Measurements from ENCODE around the gene CCN2.

The CCN2 gene

DNA sequence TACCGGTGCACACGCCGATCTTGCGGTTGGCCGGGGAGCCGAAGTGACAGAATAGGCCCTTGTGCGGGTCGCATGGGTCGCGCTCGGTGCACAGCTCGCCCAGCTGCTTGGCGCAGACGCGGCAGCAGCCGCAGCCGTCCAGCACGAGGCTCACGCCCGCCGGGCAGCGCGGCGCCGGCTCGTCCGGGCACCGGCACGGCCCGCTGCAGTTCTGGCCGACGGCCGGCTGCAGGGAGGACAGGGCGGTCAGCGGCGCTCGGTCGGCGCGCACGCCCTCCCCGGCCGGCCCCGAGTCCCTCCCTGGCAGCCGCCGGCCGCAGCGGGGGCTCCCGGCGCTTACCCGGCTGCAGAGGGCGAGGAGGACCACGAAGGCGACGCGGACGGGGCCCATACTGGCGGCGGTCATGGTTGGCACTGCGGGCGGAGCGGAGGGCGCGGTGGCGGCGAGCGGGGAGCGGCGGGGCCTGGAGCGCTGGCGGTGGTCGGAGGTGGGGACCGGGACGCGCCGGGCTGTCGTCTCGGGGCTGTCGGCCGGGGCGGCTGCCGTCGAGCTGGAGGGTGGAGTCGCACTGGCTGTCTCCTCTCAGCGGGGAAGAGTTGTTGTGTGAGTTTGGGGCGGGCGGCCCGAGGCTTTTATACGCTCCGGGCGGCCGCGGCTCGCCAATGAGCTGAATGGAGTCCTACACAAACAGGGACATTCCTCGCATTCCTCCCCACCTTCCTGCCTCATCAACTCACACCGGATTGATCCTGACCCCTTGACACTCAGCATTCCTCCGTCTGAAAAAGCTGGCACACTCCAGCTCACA is at the start of gene CCN2:
TSS of gene CCN2 (minus strand) at position 606 of the 809 bp plus-strand sequence. CDS start at position 406, 200 bp downstream.
- Histone ChIP-seq H3K4me3 (peak within 1 kb of the TSS; percentile 38 to 63 (median 46)), H3K27ac (peak within 1 kb of the TSS; percentile 44 to 92 (median 85))

DNA sequence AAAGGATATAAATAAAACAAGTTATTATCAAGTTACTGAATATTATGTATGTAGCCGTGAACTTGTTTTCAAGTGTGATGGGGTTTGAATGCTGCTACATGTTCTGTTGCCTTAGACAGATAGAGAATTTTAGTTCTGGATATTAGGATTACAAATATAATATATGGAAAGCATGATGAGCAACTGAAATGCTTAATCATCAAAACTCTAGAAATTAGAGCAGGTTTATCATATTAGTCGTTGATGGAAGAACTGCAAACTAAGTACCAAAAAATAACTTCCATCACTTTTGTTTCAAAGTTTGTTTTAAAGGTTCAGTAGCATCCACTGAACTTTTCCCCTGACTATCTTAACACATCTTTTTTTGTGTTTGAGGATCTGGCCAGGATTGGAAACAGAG is 49.1 kb upstream of the CCN2 start:
- H3K4me3 ChIP-seq, result no peak overlapping the region
- H3K27ac ChIP-seq, result peak overlapping the region in 3 of 21 experiments; percentile 6 to 52 (median 32)

- no peak overlapping the region for H3K4me3 ChIP-seq
- H3K27ac ChIP-seq, result peak overlapping the region in 4 of 21 experiments; percentile 6 to 52 (median 33)
These were observed 48.5 kb upstream of the CCN2 start for GRCh38 chr6:131999545-132000146.

DNA sequence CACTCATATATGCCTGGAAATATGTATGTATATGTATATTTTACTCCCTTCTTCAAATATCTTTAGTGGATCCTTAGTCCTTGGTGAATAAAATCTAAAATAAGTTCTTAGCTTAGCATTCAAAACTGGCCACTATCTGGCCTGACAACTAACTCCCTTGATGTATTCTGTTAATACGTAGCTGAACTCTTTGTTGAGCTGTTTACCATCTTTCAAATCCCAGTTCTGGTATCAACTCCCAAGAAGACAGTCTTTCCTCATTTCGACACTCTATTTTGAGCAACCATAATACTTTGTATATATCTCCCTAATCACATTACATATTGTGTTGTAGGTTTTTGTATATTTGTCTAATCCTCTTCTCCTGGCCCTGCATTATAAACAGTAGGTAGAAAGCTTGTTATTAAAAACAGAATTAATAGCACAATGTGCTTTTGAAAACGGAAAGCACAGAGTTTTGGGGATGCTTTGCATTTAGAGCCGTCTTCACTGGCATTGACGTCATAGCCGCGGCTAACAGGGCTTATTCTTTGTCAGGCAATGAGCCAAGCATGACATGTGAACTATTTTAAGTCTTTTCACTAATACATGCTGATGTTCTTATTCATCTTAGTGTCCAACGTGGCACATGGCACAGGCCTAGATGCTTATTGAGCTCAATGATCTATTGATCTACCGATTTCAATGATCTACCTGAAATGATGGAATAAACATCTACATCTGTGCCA is 47.2 kb upstream of the CCN2 start:
- no peak overlapping the region for H3K27ac ChIP-seq
- no peak overlapping the region for H3K4me3 ChIP-seq

GRCh38 chr6:131997429-131998153 is 46.4 kb upstream of the CCN2 start:
- Histone ChIP-seq H3K27ac (no peak overlapping the region), H3K4me3 (no peak overlapping the region)

- Histone ChIP-seq H3K27ac (peak overlapping the region in 4 of 21 experiments; percentile 31 to 73 (median 44)), H3K4me3 (no peak overlapping the region)
These were observed 44.7 kb upstream of the CCN2 start for GRCh38 chr6:131995917-131996316.

GRCh38 chr6:131992557-131992956 is 41.4 kb upstream of the CCN2 start:
- H3K4me3 ChIP-seq, result no peak overlapping the region
- H3K27ac ChIP-seq, result no peak overlapping the region

- H3K27ac ChIP-seq, result no peak overlapping the region
- H3K4me3 ChIP-seq, result no peak overlapping the region
These were observed 37.9 kb upstream of the CCN2 start for GRCh38 chr6:131989036-131989435.

- Histone ChIP-seq H3K4me3 (no peak overlapping the region), H3K27ac (peak overlapping the region in 1 of 21 experiments; percentile 56)
These were observed 31.6 kb upstream of the CCN2 start for GRCh38 chr6:131982740-131983259.

DNA sequence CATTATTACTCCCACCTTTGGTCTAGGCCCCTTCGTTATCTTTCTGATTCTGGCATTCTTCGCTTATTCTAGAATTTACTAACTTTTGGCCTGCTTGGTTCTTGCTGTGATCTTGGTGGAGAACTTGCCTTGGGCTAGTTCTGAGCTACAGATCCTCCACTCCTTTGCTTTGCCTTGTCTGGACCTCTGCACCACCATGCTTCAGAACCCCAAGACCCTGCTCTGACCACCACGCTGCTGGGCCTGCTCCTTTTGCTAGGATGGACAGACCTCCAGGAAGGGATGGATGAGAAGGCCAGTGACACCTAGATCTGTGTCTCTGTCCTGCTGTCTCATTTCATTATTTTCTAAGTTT is 30.4 kb upstream of the CCN2 start:
- H3K27ac ChIP-seq, result peak overlapping the region in 4 of 21 experiments; percentile 19 to 58 (median 40)
- no peak overlapping the region for H3K4me3 ChIP-seq

- Histone ChIP-seq H3K27ac (peak overlapping the region in 5 of 21 experiments; percentile 15 to 58 (median 24)), H3K4me3 (no peak overlapping the region)
These were observed 29.8 kb upstream of the CCN2 start for GRCh38 chr6:131980791-131981623.

DNA sequence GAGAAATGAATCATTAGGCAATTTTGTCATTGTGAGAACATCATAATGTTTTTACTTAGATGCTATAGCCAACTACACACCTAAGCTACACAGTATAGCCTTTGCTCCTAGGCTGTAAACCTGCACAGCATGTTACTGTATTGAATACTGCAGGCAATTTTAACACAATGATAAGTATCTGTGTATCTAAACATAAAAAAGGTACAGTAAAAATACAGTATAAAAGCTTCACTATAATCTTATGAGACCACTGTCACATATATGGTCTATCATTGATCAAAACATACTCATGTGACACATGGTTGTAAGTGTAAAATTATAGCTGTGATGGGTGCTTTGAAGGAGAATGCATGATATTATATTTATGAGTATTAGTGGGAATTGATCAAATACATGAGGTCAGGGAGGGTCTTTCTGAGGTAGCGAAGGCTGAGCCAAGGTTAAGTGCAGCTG is 29.2 kb upstream of the CCN2 start:
- peak overlapping the region in 1 of 21 experiments; percentile 58 for H3K27ac ChIP-seq

DNA sequence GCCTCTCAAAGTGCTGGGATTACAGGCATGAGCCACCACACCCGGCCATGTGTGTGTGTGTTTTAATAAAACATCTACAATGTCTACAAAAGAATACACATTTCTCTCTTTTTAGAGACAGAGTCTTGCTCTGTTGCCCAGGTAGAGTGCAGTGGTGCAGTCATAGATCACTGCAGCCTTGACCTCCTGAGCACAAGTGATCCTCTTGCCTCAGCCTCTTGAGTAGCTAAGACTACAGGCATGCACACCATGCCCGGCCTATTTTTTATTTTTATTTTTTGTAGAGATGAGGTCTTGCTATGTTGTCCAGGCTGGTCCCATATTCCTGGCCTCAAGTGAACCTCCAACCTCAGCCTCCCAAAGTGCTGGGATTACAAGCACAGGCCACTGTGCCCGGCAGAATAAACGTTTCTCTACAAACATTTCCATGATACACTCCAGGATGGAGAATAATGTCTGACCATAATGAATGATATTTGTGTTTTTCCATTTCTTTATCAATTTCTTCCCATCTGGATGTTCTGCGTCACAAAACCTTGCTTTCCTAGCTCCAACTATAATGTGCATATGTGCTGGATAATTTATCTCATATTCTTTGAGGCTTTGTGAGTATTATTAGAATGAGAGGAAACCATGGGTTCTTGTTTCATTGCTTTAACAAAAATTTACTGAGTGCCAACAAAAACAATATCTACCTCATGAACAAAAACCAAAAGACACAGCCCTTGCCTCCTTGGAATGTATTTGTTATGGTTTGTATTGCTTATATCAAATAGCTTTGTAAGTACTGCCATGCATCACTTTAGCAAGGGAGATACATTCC is 28.6 kb upstream of the CCN2 start:
- H3K4me3 ChIP-seq, result no peak overlapping the region
- H3K27ac ChIP-seq, result no peak overlapping the region

More for the DNA sequence above, 29.2 kb upstream of the CCN2 start:
- no peak overlapping the region for H3K4me3 ChIP-seq

DNA sequence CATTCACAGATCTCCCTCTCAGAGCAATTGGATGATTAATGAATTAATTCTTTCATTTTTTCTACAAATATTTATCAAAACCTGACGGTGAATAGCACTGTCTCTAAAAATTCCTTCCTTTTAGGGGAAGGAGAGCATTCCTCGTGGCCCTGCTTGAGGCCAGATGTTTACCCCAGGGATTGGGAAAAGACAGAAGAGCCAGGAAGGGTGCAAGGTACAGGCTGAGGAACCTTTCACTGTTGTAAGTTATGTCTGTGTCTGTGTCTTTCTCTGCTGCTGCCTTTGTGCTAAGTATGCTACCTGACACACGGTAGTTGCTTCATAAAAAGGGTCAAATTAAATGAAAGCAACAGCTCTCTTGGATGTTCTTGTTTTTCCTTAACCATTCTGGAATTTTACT is 27.4 kb upstream of the CCN2 start:
- no peak overlapping the region for H3K27ac ChIP-seq
- H3K4me3 ChIP-seq, result no peak overlapping the region

- H3K4me3 ChIP-seq, result no peak overlapping the region
- no peak overlapping the region for H3K27ac ChIP-seq
These were observed 25.4 kb upstream of the CCN2 start for GRCh38 chr6:131976545-131977061.

DNA sequence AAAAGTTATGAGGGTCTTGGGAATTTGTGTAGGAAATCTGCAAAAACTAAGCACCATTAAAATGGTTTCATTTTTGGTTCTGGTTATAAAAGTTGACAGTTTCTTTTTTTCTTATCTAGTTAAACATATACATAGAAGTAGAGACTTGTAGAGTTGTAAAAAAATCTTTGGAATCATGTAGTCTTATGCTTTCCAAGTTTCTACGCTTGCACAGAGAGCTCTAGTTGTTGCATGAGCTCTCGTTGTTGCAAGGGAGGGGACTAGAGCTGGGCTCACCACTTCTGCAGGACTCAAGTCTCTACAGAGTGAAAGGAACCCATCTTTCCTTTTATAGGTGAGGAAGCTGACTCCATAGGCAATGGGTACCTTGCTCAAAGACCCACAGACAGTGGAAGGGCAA is 21.6 kb upstream of the CCN2 start:
- Histone ChIP-seq H3K4me3 (no peak overlapping the region), H3K27ac (no peak overlapping the region)

DNA sequence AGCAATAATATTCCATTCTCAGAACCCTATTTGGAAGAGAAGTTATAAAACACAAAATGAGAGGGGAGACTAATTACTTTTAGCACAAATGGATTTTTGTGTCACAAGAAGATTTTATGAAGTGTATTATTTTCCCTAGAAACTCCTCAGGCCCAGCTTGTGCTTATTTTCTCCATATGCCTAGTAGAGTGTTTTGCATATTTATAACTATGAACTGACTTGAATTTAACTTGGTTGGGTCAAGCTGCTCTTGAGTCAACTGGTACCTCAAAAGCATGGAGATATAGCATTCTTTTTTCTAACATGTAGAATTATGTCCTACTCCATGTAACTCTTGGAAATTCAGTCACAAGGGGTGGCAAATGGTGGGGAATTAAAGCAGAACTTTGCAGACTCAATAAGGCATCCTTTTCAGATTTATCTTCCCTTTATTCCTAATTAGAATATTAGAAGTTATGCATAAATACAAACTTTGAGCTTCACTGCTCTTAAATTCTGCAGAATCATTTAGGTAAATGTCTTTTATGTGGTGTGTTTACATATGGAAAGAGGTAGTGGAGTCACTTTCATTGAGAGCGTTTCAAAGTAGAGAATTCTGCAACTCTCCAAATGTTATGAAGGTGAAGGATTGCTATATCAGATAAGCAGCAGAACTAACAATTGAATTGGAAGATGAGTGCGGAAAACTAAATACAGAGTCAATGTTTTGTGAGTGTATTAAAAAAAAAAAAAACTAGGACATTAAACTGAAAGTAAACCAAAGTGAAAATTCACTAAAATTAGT is 19.1 kb upstream of the CCN2 start:
- no peak overlapping the region for H3K27ac ChIP-seq

More for the DNA sequence above, 19.1 kb upstream of the CCN2 start:
- no peak overlapping the region for H3K4me3 ChIP-seq
